HCT116 (cell line): Measurements from ENCODE around the gene ST3GAL6. TPM values are rescaled to one million over a fixed set of nuclear protein-coding genes. Genes with fewer than 3 reads are reported as not detected.

Experiments used
- ATAC-seq: fragments of 200-7000 bp; cut with Tn5 transposase; 2 replicates; pipeline ENCODE4 v1.9.1; 2020; ENCODE audit warnings: mild to moderate bottlenecking, moderate library complexity
- BruUV-seq: library from RNA; stranded (reverse); fragments of 400-500 nt; replicated peaks from 2 replicates; lab custom pipeline; 2021; lab: Mats Ljungman, UMichigan
- CTCF ChIA-PET: fragments of 300-600 bp; sonication (Branson Sonifier 250); formaldehyde crosslinking; loops from one replicate; lab custom pipeline; 2021; ENCODE audit warnings: antibody characterized with exemption; lab: Charles Lee
- POLR2A ChIA-PET: fragments of 300-600, 350-600 bp; sonication (Branson Sonifier 250); formaldehyde crosslinking; loops from one replicate; lab custom pipeline; 2021; ENCODE audit warnings: antibody characterized with exemption; lab: Charles Lee
- RAD21 ChIA-PET, 2 experiments: fragments of 300-600 bp; sonication (Branson Sonifier 250); formaldehyde crosslinking; loops; one replicate each; lab custom pipeline; 2023; ENCODE audit warnings: low total read pairs in 2 of 2; ENCODE audit not compliant: uncharacterized antibody in 2 of 2, unreplicated experiment in 2 of 2, low non-redundant PET in 1 of 2; lab: Charles Lee
- DNase-seq: peaks from one replicate; pipeline ENCODE4 v3.0.0-alpha.2; 2010; ENCODE audit warnings: low read depth, low spot score
- H2AFZ ChIP-seq: fragments of 200-600 bp; shearing (Covaris generic), sonication (generic); 2 replicates; pipeline ENCODE4 v1.6.1; 2017; ENCODE audit warnings: low read depth, mixed run types, mixed read lengths, antibody characterized with exemption, low read length; ENCODE audit not compliant: poor library complexity, severe bottlenecking
- H3K27ac ChIP-seq: 2 replicates; pipeline ENCODE4 v1.5.1; 2012; ENCODE audit warnings: low read depth, low read length
- H3K27me3 ChIP-seq: fragments of 200-600 bp; sonication (generic); 2 replicates; pipeline ENCODE4 v1.6.1; 2016; ENCODE audit warnings: mixed run types, low read length, mixed read lengths; ENCODE audit not compliant: insufficient read depth
- H3K36me3 ChIP-seq, 2 experiments: fragments of 200-500 bp in 1 of 2; fragments of 200-600 bp in 1 of 2; sonication (Bioruptor generic) in 1 of 2; sonication (generic) in 1 of 2; 2 replicates each; pipeline versions ENCODE4 v1.5.1 to v1.6.1; 2014 to 2016; ENCODE audit warnings: low read length in 2 of 2, inconsistent platforms in 1 of 2, mixed read lengths in 1 of 2, mixed run types in 1 of 2; ENCODE audit not compliant: insufficient read depth in 2 of 2, control insufficient read depth in 1 of 2
- H3K4me1 ChIP-seq, 2 experiments: fragments of 200-600 bp in 1 of 2; sonication (generic) in 1 of 2; 2 replicates each; pipeline versions ENCODE4 v1.5.1 to v1.6.1; 2012 to 2017; ENCODE audit warnings: low read length in 2 of 2, inconsistent platforms in 1 of 2, mild to moderate bottlenecking in 1 of 2, mixed read lengths in 1 of 2, mixed run types in 1 of 2, moderate library complexity in 1 of 2; ENCODE audit not compliant: insufficient read depth in 2 of 2, control insufficient read depth in 1 of 2
- H3K4me2 ChIP-seq: fragments of 200-600 bp; sonication (generic); 2 replicates; pipeline ENCODE4 v1.6.1; 2017; ENCODE audit warnings: mixed run types, low read length, mixed read lengths
- H3K4me3 ChIP-seq, 2 experiments: fragments of 200-600 bp in 1 of 2; sonication (generic) in 1 of 2; replicated peaks in 1 of 2; 2 replicates each; pipeline ENCODE4 v1.5.1; 2011 to 2016; ENCODE audit warnings: low read length in 2 of 2, control low read depth in 1 of 2, low read depth in 1 of 2, mild to moderate bottlenecking in 1 of 2, mixed read lengths in 1 of 2, mixed run types in 1 of 2
- H3K79me2 ChIP-seq: fragments of 200-600 bp; sonication (generic); 2 replicates; pipeline ENCODE4 v1.6.1; 2017; ENCODE audit warnings: mild to moderate bottlenecking, mixed run types, low read length, moderate library complexity, mixed read lengths; ENCODE audit not compliant: insufficient read depth
- H3K9ac ChIP-seq: fragments of 200-600 bp; sonication (generic); 2 replicates; pipeline ENCODE4 v1.6.1; 2016; ENCODE audit warnings: low read length, mixed read lengths
- H3K9me2 ChIP-seq: fragments of 200-600 bp; sonication (generic), shearing (Covaris generic); 2 replicates; pipeline ENCODE4 v1.6.1; 2017; ENCODE audit warnings: mixed run types, mild to moderate bottlenecking, moderate library complexity; ENCODE audit not compliant: insufficient read depth
- H3K9me3 ChIP-seq, 2 experiments: fragments of 200-500 bp in 1 of 2; fragments of 200-600 bp in 1 of 2; sonication (Bioruptor generic) in 1 of 2; sonication (generic) in 1 of 2; 2 replicates each; pipeline ENCODE4 v1.6.1; 2014 to 2017; ENCODE audit warnings: low read length in 2 of 2, mixed read lengths in 2 of 2, inconsistent platforms in 1 of 2, low read depth in 1 of 2, mild to moderate bottlenecking in 1 of 2, mixed run types in 1 of 2, moderate library complexity in 1 of 2; ENCODE audit not compliant: control insufficient read depth in 1 of 2, insufficient read depth in 1 of 2
- H4K20me1 ChIP-seq: fragments of 200-600 bp; sonication (generic), shearing (Covaris generic); 2 replicates; pipeline ENCODE4 v1.6.1; 2017; ENCODE audit warnings: mixed run types, mild to moderate bottlenecking, moderate library complexity; ENCODE audit not compliant: insufficient read depth
- CBX3 ChIP-seq: IDR thresholded peaks from 2 replicates; pipeline ENCODE4 v1.6.1; 2012; ENCODE audit warnings: low read depth
- CEBPB ChIP-seq: IDR thresholded peaks from 2 replicates; pipeline ENCODE4 v1.6.1; 2012; ENCODE audit warnings: low read depth
- CTCF ChIP-seq, 3 experiments: fragments of 200-600 bp in 1 of 3; sonication (generic) in 1 of 3; IDR thresholded peaks in 2 of 3; conservative IDR thresholded peaks in 1 of 3; 2 replicates each; pipeline ENCODE4 v1.5.1; 2012 to 2017; ENCODE audit warnings: low read depth in 2 of 3, low read length in 2 of 3, antibody characterized with exemption in 1 of 3, borderline replicate concordance in 1 of 3, control low read depth in 1 of 3, mild to moderate bottlenecking in 1 of 3, mixed read lengths in 1 of 3, mixed run types in 1 of 3, moderate library complexity in 1 of 3; ENCODE audit not compliant: insufficient read depth in 1 of 3
- EZH2 ChIP-seq: fragments of 200-600 bp; sonication (generic); IDR thresholded peaks from 2 replicates; pipeline ENCODE4 v1.6.1; 2017; ENCODE audit warnings: antibody characterized with exemption, mixed run types
- REST ChIP-seq: IDR thresholded peaks from 2 replicates; pipeline ENCODE4 v1.6.1; 2012; ENCODE audit warnings: low read depth
- SIN3A ChIP-seq: IDR thresholded peaks from 2 replicates; pipeline ENCODE4 v1.6.1; 2012; ENCODE audit warnings: low read depth
- ZNF274 ChIP-seq: fragments of 200-500 bp; sonication (Bioruptor generic); IDR thresholded peaks from 2 replicates; pipeline ENCODE4 v1.6.1; 2014; ENCODE audit warnings: mild to moderate bottlenecking, low read depth, low read length, inconsistent platforms
- intact Hi-C: fragments of 100-400 bp; cut with micrococcal nuclease; formaldehyde crosslinking; loops from 2 replicates; pipeline ENCODE4 v1.10.0; 2022
- total RNA-seq: library from RNA; stranded (reverse); gene quantifications from one replicate; pipeline ENCODE4 v1.2.1, GENCODE V29; 2021; ENCODE audit not compliant: unreplicated experiment
- TF ChIP-seq, protein P1 (sequence below): IDR thresholded peaks from 2 replicates; pipeline ENCODE4 v1.6.1; 2011; ENCODE audit warnings: mild to moderate bottlenecking, low read length, moderate library complexity; ENCODE audit not compliant: insufficient replicate concordance; ENCODE audit errors: extremely low read depth

ST3GAL6 gene
- total RNA-seq, 1 experiment from 2014 or later, result 10.6 TPM

- no TSS peak for BruUV-seq
- peaks cover 62 to 66% of the 10 kb centered on the region in 2 experiments for H3K36me3 ChIP-seq
- H2AFZ ChIP-seq, result no peak overlapping the region
- H3K9ac ChIP-seq, result no peak overlapping the region
- H3K79me2 ChIP-seq, result peaks cover 38% of the 10 kb centered on the region
- DNase-seq (no peak), ATAC-seq (peak; percentile 50)
- no peak overlapping the region for H3K4me3 ChIP-seq
- H3K9me2 ChIP-seq, result no peaks in the 10 kb centered on the region
- intact Hi-C loops, result no loop called here
- H3K4me1 ChIP-seq, result no peaks in the 10 kb centered on the region
- no peak overlapping the region for H3K4me2 ChIP-seq
- TF ChIP-seq EZH2, result no peak
- TF ChIP-seq CBX3, result no peak
- TF ChIP-seq ZNF274, result no peak
- TF ChIP-seq CEBPB, result no peak
- TF ChIP-seq CTCF (IDR thresholded peaks at IDR 0.05 in 2 of 3, conservative IDR thresholded peaks at IDR 0.05 in 1 of 3; ENCODE audit: borderline replicate concordance in 1 of 3, insufficient read depth in 1 of 3, low read depth in 2 of 3, low read length in 2 of 3), result no peak
- no peak for TF ChIP-seq REST
- TF ChIP-seq, protein P1, sequence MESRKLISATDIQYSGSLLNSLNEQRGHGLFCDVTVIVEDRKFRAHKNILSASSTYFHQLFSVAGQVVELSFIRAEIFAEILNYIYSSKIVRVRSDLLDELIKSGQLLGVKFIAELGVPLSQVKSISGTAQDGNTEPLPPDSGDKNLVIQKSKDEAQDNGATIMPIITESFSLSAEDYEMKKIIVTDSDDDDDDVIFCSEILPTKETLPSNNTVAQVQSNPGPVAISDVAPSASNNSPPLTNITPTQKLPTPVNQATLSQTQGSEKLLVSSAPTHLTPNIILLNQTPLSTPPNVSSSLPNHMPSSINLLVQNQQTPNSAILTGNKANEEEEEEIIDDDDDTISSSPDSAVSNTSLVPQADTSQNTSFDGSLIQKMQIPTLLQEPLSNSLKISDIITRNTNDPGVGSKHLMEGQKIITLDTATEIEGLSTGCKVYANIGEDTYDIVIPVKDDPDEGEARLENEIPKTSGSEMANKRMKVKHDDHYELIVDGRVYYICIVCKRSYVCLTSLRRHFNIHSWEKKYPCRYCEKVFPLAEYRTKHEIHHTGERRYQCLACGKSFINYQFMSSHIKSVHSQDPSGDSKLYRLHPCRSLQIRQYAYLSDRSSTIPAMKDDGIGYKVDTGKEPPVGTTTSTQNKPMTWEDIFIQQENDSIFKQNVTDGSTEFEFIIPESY, result no peak
- TF ChIP-seq SIN3A, result no peak
- CTCF ChIA-PET, result interaction anchor here (1.6 kb wide), 1 partner anchor 11 kb away, joined by 5 read pairs; no protein-coding TSS in a partner anchor
- no peak overlapping the region for H3K27ac ChIP-seq
- no peaks in the 10 kb centered on the region; the same call in 1 of the 2 replicates for H4K20me1 ChIP-seq
- RAD21 ChIA-PET, result no interaction called here
- no peaks in the 10 kb centered on the region for H3K9me3 ChIP-seq
- POLR2A ChIA-PET, result interaction anchor here (1.0 kb wide), 2 partner anchors 9 kb away, joined by 3 read pairs; no protein-coding TSS in a partner anchor
- H3K27me3 ChIP-seq, result no peaks in the 10 kb centered on the region
Observed at GRCh38 chr3:98806521-98806920, 43.4 kb downstream of the ST3GAL6 start.
